HEK293T (cell line): ENCODE results near the gene SLC4A11.
"Not testable (repeated sequence)": the region's sequence is repeated elsewhere in the genome, so short reads cannot be mapped to it uniquely, and the experiment has no call there.

Source experiments
- CTCF ChIA-PET: fragments of 350-600 bp; formaldehyde crosslinking; extraction: SDS; loops from one replicate; lab custom pipeline; 2021; ENCODE audit warnings: antibody characterized with exemption, inconsistent platforms; lab: Yijun Ruan, JAX
- POLR2A ChIA-PET: fragments of 350-600 bp; formaldehyde crosslinking; extraction: SDS; loops from one replicate; lab custom pipeline; 2020; ENCODE audit warnings: antibody characterized with exemption, inconsistent platforms; lab: Yijun Ruan, JAX
- DNase-seq: peaks from one replicate; pipeline ENCODE4 v3.0.0; 2012; ENCODE audit warnings: mixed read lengths; ENCODE audit errors: extremely low spot score
- ARNT ChIP-seq: fragments of 450-650 bp; IDR thresholded peaks from 2 replicates; pipeline ENCODE4 v1.6.1; 2017; ENCODE audit warnings: mild to moderate bottlenecking
- BHLHE40 ChIP-seq: fragments of 450-650 bp; IDR thresholded peaks from 2 replicates; pipeline ENCODE4 v1.6.1; 2016; ENCODE audit warnings: mild to moderate bottlenecking, moderate library complexity, borderline replicate concordance
- CTBP1 ChIP-seq: fragments of 450-650 bp; IDR thresholded peaks from 2 replicates; pipeline ENCODE4 v1.6.1; 2016; ENCODE audit warnings: borderline replicate concordance
- ELF4 ChIP-seq: fragments of 450-650 bp; IDR thresholded peaks from 2 replicates; pipeline ENCODE4 v1.6.1; 2017; ENCODE audit warnings: antibody characterized with exemption
- FOXA1 ChIP-seq: fragments of 450-650 bp; IDR thresholded peaks from 2 replicates; pipeline ENCODE4 v1.6.1; 2016; ENCODE audit warnings: mild to moderate bottlenecking
- FOXK2 ChIP-seq: fragments of 450-650 bp; IDR thresholded peaks from 2 replicates; pipeline ENCODE4 v1.6.1; 2016; ENCODE audit warnings: mild to moderate bottlenecking
- FOXM1 ChIP-seq: fragments of 450-650 bp; IDR thresholded peaks from 2 replicates; pipeline ENCODE4 v1.6.1; 2017; ENCODE audit warnings: mild to moderate bottlenecking, borderline replicate concordance
- HDGF ChIP-seq: fragments of 450-650 bp; IDR thresholded peaks from 2 replicates; pipeline ENCODE4 v1.6.1; 2017; ENCODE audit warnings: antibody characterized with exemption, borderline replicate concordance
- L3MBTL2 ChIP-seq: fragments of 450-650 bp; conservative IDR thresholded peaks from 2 replicates; pipeline ENCODE4 v1.6.1; 2016; ENCODE audit warnings: mild to moderate bottlenecking
- LEF1 ChIP-seq: fragments of 450-650 bp; IDR thresholded peaks from 2 replicates; pipeline ENCODE4 v1.6.1; 2017; ENCODE audit warnings: mild to moderate bottlenecking, borderline replicate concordance
- NFRKB ChIP-seq: fragments of 450-650 bp; IDR thresholded peaks from 2 replicates; pipeline ENCODE4 v1.6.1; 2016; ENCODE audit warnings: mild to moderate bottlenecking, moderate library complexity
- PKNOX1 ChIP-seq: fragments of 450-650 bp; IDR thresholded peaks from 2 replicates; pipeline ENCODE4 v1.6.1; 2016
- SP1 ChIP-seq: fragments of 450-650 bp; IDR thresholded peaks from 2 replicates; pipeline ENCODE4 v1.6.1; 2017
- SUZ12 ChIP-seq: fragments of 450-650 bp; IDR thresholded peaks from 2 replicates; pipeline ENCODE4 v1.6.1; 2016; ENCODE audit warnings: mild to moderate bottlenecking
- TARDBP ChIP-seq: fragments of 450-650 bp; IDR thresholded peaks from 2 replicates; pipeline ENCODE4 v1.6.1; 2016
- ZNF384 ChIP-seq: fragments of 450-650 bp; IDR thresholded peaks from 2 replicates; pipeline ENCODE4 v1.6.1; 2016

SLC4A11 gene

GRCh38 chr20:3193806-3194616, 45.0 kb downstream of the SLC4A11 start:
- ChIA-PET POLR2A (interaction anchor here (1.8 kb wide), 1 partner anchor 10 kb away, joined by 5 read pairs; no protein-coding TSS in a partner anchor), CTCF (no interaction called here)
- TF ChIP-seq FOXA1 (no peak), LEF1 (no peak), ARNT (no peak), ELF4 (no peak), FOXM1 (no peak), L3MBTL2 (no peak), NFRKB (no peak), TARDBP (no peak), CTBP1 (no peak)
- no peak for DNase-seq

- no peak for DNase-seq
- ChIA-PET POLR2A (interaction anchor here (1.8 kb wide), 2 partner anchors 9 to 11 kb away, joined by 5 to 8 read pairs; no protein-coding TSS in a partner anchor), CTCF (no interaction called here)
- no peak for TF ChIP-seq FOXA1
- TF ChIP-seq CTBP1: no peak
- TF ChIP-seq BHLHE40: no peak
- no peak for TF ChIP-seq LEF1
- TF ChIP-seq TARDBP: no peak
- no peak for TF ChIP-seq ARNT
- no peak for TF ChIP-seq SUZ12
- TF ChIP-seq ZNF384: no peak
- TF ChIP-seq FOXK2: no peak
- no peak for TF ChIP-seq FOXM1
- no peak for TF ChIP-seq ELF4
- no peak for TF ChIP-seq PKNOX1
- TF ChIP-seq NFRKB: no peak
- no peak for TF ChIP-seq SP1
- no peak for TF ChIP-seq L3MBTL2
- TF ChIP-seq HDGF: no peak
Observed at GRCh38 chr20:3192226-3193015, 46.6 kb downstream of the SLC4A11 start.

- DNase-seq: no peak
- CTCF ChIA-PET: no interaction called here
- POLR2A ChIA-PET: interaction anchor here (1.5 kb wide), 1 partner anchor 12 kb away, joined by 3 read pairs; no protein-coding TSS in a partner anchor
- TF ChIP-seq FOXM1: no peak
Observed at GRCh38 chr20:3190681-3191111, 48.3 kb downstream of the SLC4A11 start.

GRCh38 chr20:3189561-3190131, 49.3 kb downstream of the SLC4A11 start:
- no peak for TF ChIP-seq HDGF
- TF ChIP-seq TARDBP: no peak
- TF ChIP-seq LEF1: no peak
- TF ChIP-seq ARNT: no peak
- TF ChIP-seq SP1: no peak
- TF ChIP-seq ZNF384: no peak
- TF ChIP-seq FOXK2: no peak
- TF ChIP-seq ELF4: no peak
- TF ChIP-seq NFRKB: no peak
- no peak for TF ChIP-seq SUZ12
- TF ChIP-seq FOXM1: no peak
- TF ChIP-seq L3MBTL2: no peak
- TF ChIP-seq PKNOX1: no peak
- no peak for TF ChIP-seq FOXA1
- TF ChIP-seq CTBP1: no peak
- no peak for TF ChIP-seq BHLHE40
- POLR2A ChIA-PET: interaction anchor here (1.5 kb wide), 1 partner anchor 13 kb away, joined by 3 read pairs; no protein-coding TSS in a partner anchor
- no peak for DNase-seq
- CTCF ChIA-PET: no interaction called here

GRCh38 chr20:3188823-3189413, 50.1 kb downstream of the SLC4A11 start:
- TF ChIP-seq FOXM1 (no peak), ZNF384 (no peak), SUZ12 (no peak), FOXK2 (no peak), CTBP1 (no peak), ARNT (no peak), NFRKB (no peak), FOXA1 (no peak), L3MBTL2 (no peak), LEF1 (no peak), HDGF (no peak), ELF4 (no peak), BHLHE40 (no peak)
- CTCF ChIA-PET: interaction anchor here (0.6 kb wide), 1 partner anchor 8 kb away, joined by 3 read pairs; no protein-coding TSS in a partner anchor
- POLR2A ChIA-PET: no interaction called here
- no peak for DNase-seq

GRCh38 chr20:3187861-3188260, 51.1 kb downstream of the SLC4A11 start:
- POLR2A ChIA-PET: interaction anchor here (0.7 kb wide), 1 partner anchor 28 kb away, joined by 3 read pairs; no protein-coding TSS in a partner anchor
- CTCF ChIA-PET, DNase-seq: not testable (repeated sequence)
